Non-pigmented ciliary epithelial cell (primary cell): ENCODE measurements around the gene ARHGAP9.

Experiments
- DNase-seq: peaks from one replicate; pipeline ENCODE4 v3.0.0-alpha.2; 2010; ENCODE audit warnings: low read depth

The ARHGAP9 gene

GRCh38 chr12:57491393-57492280 lies 12.0 kb upstream of the ARHGAP9 start:
- no peak for DNase-seq

GRCh38 chr12:57490126-57490525 lies 10.5 kb upstream of the ARHGAP9 start:
- DNase-seq = no peak

DNA sequence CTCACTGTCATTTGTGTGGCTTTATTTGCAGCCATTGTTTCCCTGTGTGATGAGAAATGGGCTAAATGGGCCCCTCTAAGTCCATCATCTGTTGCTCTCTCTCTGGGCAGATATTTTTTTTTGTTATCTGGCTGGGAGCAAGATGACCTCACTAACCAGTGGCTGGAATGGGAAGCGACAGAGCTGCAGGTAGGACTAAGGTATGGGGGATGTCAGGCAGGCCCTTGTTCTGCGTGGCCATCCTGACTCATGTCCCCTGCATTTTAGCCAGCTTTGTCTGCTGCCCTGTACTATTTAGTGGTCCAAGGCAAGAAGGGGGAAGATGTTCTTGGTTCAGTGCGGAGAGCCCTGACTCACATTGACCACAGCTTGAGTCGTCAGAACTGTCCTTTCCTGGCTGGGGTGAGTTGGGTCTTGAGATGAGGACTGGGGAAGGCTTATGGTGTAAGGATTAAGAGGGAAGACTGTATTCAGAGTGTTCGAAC lies 9.5 kb upstream of the ARHGAP9 start:
- peak; percentile 24 for DNase-seq

DNA sequence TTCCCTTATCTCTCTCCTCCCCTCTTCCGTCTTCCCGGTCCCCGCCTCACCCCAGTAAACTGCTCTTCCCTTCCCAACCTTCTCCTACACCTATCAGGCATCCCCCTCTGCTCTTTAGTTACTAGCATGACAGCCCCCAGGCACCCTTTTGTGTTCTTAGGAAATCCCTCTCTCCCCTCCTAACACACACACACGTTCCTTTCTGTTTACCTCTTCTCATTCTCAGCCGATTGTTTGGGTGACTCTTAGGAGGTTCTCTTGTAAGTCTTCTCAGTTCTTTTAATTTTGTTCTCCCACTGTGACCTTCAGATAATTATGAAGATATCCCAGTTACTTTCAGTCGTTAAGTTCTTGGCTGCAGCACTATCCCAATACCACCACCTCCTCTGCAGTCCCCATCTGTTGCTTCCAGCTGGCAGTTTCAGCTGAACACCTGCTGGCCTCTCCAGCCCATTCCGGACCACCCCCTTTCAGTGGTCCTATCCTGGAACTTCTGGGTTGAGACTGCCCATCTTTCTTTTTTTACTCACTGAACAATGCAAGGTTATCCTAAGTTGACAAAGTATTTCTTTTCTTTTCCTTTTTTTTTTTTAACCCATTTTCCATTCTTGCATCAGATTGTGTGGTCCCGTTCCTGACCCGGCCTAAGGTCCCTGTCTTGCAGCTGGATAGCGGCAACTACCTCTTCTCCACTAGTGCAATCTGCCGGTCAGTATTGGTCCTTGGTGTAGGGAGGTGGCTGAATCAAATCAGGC lies 8.9 kb upstream of the ARHGAP9 start:
- DNase-seq = no peak

DNA sequence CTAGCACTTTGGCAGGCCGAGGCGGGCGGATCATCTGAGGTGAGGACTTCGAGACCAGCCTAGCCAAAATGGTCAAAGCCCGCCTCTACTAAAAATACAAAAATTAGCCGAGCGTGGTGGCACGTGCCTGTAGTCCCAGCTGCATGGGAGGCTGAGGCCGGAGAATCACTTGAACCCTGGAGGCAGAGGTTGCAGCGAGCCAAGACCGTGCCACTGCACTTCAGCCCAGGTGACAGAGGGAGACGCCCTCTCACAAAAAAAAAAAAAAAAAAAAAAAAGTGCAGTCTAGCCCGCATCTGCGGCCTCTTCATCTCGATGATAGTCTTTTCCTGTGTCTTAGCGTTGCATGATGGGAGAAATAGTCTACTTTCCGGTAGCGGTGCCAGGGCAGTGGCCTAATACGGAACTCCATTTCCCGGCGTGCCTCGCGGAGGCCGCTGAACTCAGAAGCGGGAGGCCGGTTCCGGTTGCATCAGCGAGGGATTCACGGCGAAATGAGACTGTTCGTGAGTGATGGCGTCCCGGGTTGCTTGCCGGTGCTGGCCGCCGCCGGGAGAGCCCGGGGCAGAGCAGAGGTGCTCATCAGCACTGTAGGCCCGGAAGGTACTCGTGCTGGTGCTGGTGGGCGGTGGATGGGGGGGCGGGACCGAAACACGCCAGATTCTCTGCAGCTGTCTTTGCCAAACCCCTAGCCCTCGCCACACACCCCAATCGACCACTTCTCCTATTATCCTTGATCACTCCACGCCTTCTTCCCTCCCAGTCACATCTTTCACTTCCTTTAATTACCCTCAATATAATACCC lies 8.1 kb upstream of the ARHGAP9 start, which contains the start of gene MARS1:
MARS1 (plus strand) TSS at position 472 of the 805 bp plus-strand sequence; CDS start at position 495, 23 bp downstream.
- peak; percentile 78 for DNase-seq

GRCh38 chr12:57487055-57487596 lies 7.5 kb upstream of the ARHGAP9 start:
- DNase-seq = no peak

- no peak for DNase-seq
Measured at GRCh38 chr12:57485695-57486094, 6.0 kb upstream of the ARHGAP9 start.

DNA sequence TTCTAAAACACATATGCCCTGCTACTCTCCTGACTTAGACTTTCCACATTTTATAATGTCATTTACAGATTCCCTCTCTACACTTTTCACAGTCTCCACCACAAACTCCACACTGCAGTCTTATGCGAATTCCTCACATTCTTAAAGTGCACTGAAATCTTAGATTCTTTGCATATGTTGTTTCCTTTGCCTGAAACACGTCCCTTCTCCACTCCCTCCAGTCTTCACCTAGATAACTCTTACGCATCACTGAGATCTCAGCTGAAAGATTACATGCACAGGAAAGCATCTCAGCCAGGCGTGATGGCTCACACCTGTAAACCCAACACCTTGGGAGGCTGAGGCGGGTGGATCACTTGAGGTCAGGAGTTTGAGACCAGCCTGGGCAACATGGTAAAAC lies 3.8 kb upstream of the ARHGAP9 start:
- DNase-seq = peak; percentile 68

DNA sequence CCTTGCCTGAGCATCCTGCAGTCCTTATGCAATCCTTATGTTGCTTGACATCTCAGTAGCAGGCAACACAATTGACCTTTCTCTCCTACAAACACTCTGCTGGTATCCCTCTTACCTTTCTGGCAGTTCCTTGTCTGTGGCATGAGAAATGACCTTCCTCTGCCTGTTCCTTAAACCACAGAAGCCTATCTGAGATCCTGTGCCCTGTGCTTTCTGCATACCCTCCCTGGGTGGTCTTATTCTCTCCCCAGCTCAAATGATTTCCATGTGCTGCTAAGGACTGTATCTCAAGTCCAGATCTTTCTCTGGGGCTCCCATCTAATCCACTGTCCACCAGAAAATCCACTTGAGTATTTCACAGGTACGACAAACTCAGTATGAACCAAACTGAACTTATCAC lies 2.0 kb upstream of the ARHGAP9 start:
- no peak for DNase-seq

- no peak for DNase-seq
Measured at GRCh38 chr12:57479043-57479375, 657 bp downstream of the ARHGAP9 start.

DNA sequence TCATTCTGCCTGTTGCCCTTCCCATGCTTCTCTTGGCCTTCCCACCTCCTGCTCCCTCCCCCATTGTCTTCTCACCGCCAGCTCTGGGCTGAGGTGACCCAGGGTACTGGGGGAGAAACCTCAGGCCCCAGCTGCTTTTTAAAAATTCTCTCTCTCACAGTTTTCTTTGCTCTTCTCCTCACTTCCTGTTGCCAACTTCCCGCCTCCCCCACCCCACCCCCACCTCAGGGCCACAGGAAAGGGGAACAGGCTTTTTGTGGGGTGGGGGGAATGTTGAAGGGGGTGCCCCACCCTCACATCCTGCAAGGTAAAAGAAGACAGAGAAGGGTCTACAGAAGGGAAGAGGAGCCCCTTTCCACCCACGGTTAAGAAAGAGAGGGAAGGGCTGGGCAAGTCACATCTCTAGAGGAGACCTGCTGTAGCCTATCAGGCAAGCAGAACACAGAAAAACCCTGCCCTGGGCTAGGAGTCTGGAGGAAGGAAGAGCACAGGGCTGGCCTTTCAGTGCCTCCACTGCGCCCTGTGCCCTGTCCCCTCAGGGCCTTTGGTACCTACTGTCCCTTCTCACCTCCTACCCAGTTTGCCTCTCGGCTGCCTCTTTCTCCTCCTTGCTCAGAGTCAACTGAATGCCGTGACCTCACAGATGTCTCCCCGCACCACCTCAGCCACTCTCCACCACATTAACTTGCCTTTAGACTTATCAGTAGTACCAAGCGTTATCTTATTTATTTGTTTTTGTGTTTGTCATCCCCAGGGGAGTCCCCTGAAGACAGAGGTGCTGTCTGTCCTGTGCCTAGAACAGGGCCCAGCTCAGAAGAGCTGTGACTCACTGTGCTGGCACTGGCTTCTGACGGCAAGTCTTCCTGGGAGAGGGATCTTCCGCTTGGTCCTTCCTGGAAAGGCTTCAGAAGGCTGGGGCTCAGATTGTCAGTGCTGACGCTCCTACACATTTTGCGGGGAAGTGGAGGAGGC lies 1.7 kb downstream of the ARHGAP9 start:
- DNase-seq = no peak

GRCh38 chr12:57476993-57477709 lies 2.5 kb downstream of the ARHGAP9 start:
- no peak for DNase-seq

DNA sequence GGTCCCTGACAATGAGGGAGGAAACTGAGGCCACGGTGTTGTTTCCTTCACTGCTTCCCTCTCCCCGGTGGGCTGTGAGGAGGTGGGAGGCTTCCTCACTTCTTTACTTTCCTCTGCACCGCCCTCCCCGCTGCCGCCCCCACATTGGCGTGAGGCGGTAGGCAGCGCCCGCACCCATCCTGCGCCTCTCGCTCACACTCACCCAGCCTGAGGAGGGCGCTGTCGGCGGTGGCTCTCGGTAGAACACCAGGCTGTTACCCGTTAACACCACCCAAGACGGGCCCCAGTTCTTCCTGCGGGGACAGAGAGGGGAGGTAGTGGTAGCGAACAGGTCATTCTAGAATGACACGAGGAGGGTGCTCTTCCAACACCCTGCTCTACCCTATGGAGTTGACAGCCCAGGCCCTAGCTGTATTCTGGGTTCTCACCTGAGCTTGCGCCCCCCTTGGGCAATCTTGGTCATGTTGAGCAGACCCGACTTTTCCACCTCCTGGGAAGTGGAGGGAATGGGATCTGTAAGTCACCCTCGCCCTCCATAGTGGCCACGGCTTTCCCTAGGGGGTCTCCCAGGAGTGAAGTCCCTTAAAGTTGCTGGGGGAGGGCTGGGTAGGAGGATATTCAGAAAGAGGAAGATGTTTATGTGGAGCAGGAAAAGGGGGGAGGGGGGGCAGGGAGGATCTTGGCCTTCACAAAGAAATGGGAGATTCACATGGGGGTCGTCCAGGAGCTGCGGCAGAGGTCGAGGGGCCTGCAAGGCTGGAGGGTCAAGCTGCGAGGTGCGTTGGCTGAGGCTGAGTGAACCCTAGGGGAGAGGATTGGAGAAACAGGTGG lies 3.3 kb downstream of the ARHGAP9 start:
- DNase-seq = no peak

DNA sequence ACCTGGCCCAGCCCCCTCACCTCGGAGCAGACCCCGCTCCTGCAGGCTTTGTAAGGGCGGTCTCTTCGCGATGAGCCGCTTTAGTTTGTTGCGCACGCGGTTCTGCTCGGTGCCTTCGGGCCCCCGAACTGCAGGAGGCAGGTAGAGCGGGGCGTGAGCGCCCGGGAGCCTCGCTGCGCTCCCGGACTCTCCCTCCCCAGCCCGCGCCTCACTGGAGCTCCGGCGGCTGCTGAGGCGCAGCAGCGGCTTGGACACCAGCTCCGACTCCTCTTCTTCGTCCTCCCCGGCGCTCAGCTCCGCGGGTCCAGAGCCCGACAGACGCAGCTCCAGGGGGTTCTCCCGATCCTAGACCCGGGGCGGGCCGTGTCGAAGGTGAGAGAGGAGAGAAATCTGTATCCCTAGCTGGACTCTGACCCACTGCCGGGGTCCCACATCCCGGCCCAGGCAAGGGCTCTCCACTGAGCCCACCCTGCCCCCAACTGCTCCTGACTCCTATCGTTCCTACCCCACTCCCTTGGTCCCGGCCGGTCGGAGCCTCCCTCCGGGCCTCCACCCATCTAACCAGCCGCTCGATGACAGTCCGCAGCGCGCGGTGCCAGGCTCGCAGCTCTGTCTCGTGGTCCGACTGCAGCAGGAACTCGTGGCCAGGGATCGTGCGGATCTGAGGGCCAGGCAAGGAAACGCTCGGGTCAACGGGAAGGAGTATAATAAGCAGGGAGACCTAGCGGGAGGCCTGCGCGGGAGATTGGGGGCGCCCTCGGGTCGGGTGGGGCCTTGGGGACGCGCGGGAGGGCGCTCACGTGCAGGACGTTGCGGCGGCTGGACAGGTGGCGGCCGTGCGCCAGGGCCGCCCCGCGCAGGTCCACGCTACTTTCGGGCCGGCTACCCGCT lies 4.2 kb downstream of the ARHGAP9 start:
- no peak for DNase-seq

DNA sequence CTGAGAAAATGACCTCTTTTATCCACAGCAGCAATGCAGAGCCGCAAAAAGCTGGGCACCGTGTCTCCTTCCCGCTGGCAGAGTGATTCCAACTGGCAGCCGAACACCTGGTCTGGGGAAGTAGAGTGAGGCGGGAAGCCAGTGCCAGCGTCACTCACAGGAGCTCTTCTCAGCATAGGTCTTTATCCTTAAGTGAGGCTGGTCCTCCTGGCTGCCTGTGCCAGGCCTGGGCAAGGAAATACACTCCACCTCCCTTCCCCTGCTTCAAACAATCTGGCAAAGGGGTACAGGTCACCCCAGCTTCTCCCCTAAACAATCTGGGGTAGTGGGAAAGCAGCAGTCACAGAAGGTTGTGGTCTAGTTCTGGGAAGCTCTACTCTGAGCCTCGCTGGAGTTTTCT lies 4.8 kb downstream of the ARHGAP9 start:
- DNase-seq = no peak

DNA sequence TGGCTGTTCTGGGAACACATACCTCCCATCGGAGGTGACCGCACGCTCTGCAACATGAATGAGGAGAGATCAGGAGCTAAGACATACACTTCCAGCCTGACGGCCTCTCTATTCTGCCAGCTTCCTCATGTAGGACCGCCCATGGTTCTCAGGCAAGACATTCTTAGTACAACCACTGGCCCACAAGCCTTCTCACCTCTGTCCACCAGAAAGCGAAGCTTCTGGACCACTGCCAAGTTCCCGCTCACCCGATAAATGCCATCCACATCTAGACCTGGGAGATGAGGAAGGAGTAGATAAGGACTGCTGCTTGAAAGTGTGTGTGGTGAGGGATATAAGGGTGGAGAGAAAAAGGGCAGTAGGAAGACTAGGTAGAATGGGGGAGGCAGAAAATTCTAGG lies 5.2 kb downstream of the ARHGAP9 start:
- no peak for DNase-seq

DNA sequence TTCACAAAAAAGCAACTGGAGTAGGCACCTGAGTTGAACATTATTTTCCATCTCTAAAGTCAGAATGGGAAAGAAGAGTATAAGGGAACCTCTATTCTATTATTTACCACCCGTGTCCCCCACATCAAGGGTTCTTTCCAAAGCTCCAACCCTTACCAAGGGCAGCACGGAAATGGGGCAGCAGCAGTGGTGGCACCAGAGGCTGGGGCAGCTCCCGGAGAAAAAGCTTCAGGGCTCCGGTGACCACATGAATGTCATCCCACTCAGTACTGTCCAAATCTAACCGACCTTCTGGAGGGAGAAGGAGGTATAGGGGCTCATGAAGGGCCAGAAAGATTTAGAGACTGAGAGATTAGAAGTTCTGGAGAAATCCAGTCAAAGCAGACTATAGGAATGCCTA lies 5.8 kb downstream of the ARHGAP9 start:
- DNase-seq = no peak

- DNase-seq = no peak
Measured at GRCh38 chr12:57473392-57473791, 6.3 kb downstream of the ARHGAP9 start.
